Calu3 (cell line): ENCODE data around the gene MTA1. TPM values are rescaled to one million over a fixed set of nuclear protein-coding genes. Genes with fewer than 3 reads are reported as not detected.

Experiments used
- BruUV-seq: library from RNA; stranded (reverse); fragments of 400-500 nt; replicated peaks from 2 replicates; lab custom pipeline; 2021; lab: Mats Ljungman, UMichigan
- CTCF ChIA-PET: fragments of 300-600 bp; sonication (Branson Sonifier 250); formaldehyde crosslinking; loops from one replicate; lab custom pipeline; 2022; ENCODE audit warnings: antibody characterized with exemption; lab: Charles Lee
- DNase-seq: peaks from one replicate; pipeline ENCODE4 v3.0.0; 2022
- H3K27ac Mint-ChIP-seq: one replicate; pipeline ENCODE4 v1.8.0; 2022; ENCODE audit warnings: mixed read lengths; ENCODE audit not compliant: unreplicated experiment
- H3K27me3 Mint-ChIP-seq: one replicate; pipeline ENCODE4 v1.8.0; 2022; ENCODE audit warnings: mixed read lengths; ENCODE audit not compliant: unreplicated experiment
- H3K36me3 Mint-ChIP-seq: one replicate; pipeline ENCODE4 v1.8.0; 2022; ENCODE audit warnings: mild to moderate bottlenecking, moderate library complexity, mixed read lengths; ENCODE audit not compliant: insufficient read depth, unreplicated experiment
- H3K4me1 Mint-ChIP-seq: one replicate; pipeline ENCODE4 v1.8.0; 2022; ENCODE audit warnings: mild to moderate bottlenecking, low read depth, mixed read lengths; ENCODE audit not compliant: unreplicated experiment
- H3K4me3 Mint-ChIP-seq: one replicate; pipeline ENCODE4 v1.8.0; 2022; ENCODE audit warnings: mild to moderate bottlenecking, low read depth, moderate library complexity, mixed read lengths; ENCODE audit not compliant: unreplicated experiment
- H3K9me3 Mint-ChIP-seq: one replicate; pipeline ENCODE4 v1.8.0; 2022; ENCODE audit warnings: low read depth, mixed read lengths; ENCODE audit not compliant: unreplicated experiment
- CTCF ChIP-seq: fragments of 200-600 bp; IDR thresholded peaks from one replicate; pipeline ENCODE4 v1.8.0; 2022; ENCODE audit warnings: antibody characterized with exemption; ENCODE audit not compliant: unreplicated experiment
- intact Hi-C: fragments of 100-400 bp; cut with micrococcal nuclease; formaldehyde crosslinking; loops from one replicate; pipeline ENCODE4 v1.10.0; 2022; ENCODE audit not compliant: unreplicated experiment
- total RNA-seq: library from RNA; stranded (reverse); gene quantifications from 2 replicates; pipeline ENCODE4 v1.2.3, GENCODE V29; 2022

Gene MTA1
- total RNA-seq, 1 experiment from 2014 or later, result 168 TPM

DNA sequence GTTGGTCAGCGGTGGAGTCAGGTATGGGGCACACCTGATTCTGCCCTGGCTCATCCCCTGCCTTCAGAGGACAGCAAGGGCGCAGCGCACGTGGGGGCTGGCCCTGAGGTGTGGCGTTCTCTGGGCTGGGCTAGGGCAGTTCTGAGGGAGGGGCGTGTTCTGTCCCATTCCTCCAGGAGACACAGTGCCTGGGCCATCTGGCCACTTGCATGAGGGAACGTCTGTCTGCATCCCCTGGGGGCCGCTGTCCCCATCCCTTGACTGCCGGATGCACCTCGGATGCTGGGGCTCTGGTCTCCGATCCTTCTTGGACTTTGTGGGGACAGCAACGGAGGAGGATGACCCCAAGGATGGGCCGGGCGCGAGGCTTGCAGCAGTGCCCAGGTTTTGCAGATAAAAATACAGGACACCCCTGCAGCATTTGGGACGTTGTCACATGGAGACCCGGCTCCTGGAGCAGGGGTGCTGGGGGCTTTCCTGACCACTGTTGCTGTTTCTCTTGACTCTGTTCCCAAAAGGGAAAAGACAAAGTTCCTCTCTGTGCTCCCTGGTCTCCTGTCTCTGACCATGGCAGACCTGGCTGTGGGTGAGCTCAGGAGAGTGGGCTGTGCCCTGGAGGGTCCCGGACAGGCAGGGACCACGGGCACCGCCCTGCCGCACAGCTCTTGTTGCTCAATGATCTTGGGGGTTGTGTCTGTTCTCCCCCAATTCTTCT lies 6.9 kb downstream of the MTA1 start:
- Mint-ChIP-seq H3K27me3 (no peaks in the 10 kb centered on the region), H3K4me1 (peaks cover 19% of the 10 kb centered on the region), H3K4me3 (no peak overlapping the region), H3K9me3 (no peaks in the 10 kb centered on the region), H3K27ac (no peak overlapping the region), H3K36me3 (peaks cover 52% of the 10 kb centered on the region)
- no peak for DNase-seq
- CTCF ChIA-PET, result no interaction called here
- no peak for TF ChIP-seq CTCF
- intact Hi-C loops, result no loop called here
- no TSS peak for BruUV-seq

DNA sequence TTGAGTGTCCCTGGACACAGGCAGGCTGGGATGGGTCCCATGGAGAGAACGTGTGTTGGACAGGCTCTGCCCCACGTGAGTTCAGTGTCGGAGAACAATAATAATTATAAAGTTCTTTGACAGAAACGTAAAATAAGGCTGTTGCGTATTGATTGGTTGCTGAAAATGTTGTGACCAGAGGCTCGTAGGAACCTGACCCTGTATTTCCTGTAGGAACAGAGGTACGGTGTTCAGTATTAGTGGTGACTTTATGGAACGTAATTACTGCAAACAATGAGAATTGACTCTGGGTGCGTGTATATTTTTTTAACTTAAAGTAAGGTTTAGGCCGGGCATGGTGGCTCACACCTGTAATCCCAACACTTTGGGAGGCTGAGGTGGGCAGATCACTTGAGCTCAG lies 7.8 kb downstream of the MTA1 start:
- no peaks in the 10 kb centered on the region for H3K27me3 Mint-ChIP-seq
- DNase-seq, result no peak
- no peaks in the 10 kb centered on the region for H3K9me3 Mint-ChIP-seq
- TF ChIP-seq CTCF, result no peak
- BruUV-seq, result no TSS peak
- peaks cover 11% of the 10 kb centered on the region for H3K4me1 Mint-ChIP-seq
- no peak overlapping the region for H3K4me3 Mint-ChIP-seq
- peaks cover 44% of the 10 kb centered on the region for H3K36me3 Mint-ChIP-seq
- CTCF ChIA-PET, result no interaction called here
- intact Hi-C loops, result no loop called here
- no peak overlapping the region for H3K27ac Mint-ChIP-seq

DNA sequence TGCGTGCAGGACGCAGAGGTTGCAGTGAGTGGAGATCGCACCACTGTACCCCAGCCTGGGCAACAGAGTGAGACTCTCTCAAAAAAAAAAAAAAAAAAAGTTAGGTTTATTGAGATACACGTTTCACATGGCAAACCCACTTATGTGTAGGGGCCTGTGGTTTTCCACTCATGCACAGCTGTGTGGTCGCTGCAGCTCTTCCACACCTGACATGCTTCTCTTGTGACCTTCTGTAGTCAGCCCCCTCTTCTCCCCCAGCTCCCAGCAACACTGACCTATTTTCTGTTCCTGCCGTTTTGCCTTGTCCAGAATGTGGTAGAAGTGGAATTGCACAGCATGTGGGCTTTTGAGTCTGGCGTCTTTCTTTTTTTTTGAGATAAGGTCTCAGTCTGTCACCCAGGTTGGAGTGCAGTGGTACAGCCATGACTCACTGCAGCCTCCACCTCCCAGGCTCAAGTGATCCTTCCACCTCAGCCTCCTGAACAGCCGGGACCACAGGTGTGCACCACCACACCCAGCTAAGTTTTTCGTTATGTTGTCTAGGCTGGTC lies 8.4 kb downstream of the MTA1 start:
- Mint-ChIP-seq H3K4me3 (no peak overlapping the region), H3K9me3 (no peaks in the 10 kb centered on the region), H3K4me1 (peaks cover 9% of the 10 kb centered on the region), H3K27ac (no peak overlapping the region), H3K27me3 (no peaks in the 10 kb centered on the region), H3K36me3 (peaks cover 43% of the 10 kb centered on the region)
- intact Hi-C loops, result no loop called here
- no peak for TF ChIP-seq CTCF
- DNase-seq, result no peak
- CTCF ChIA-PET, result no interaction called here
- BruUV-seq, result no TSS peak

DNA sequence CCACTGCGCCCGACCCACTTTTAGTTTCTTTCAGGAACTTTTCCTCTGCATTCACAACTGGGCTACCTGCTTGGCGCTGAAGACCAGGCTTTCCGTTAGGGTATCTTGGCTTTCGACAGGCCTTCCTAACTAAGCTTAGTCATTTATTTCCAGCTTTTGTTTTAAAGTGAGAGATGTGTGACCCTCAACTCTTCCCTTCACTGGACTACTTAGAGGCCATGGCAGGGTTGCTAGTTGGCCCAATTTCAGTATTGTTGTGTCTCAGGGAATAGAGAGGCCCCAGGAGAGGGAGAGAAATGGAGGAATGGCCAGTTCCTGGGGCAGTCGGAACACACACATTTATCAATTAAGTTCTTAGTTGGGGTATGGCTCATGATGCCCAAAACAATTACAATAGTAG lies 10.4 kb downstream of the MTA1 start:
- TF ChIP-seq CTCF, result no peak
- CTCF ChIA-PET, result interaction anchor here (1.4 kb wide), 3 partner anchors 51 to 60 kb away, joined by 3 to 4 read pairs (median 4); no protein-coding TSS in a partner anchor
- intact Hi-C loops, result no loop called here
- Mint-ChIP-seq H3K27ac (no peak overlapping the region), H3K27me3 (no peaks in the 10 kb centered on the region), H3K36me3 (peaks cover 38% of the 10 kb centered on the region), H3K4me3 (no peak overlapping the region), H3K4me1 (peaks cover 9% of the 10 kb centered on the region), H3K9me3 (no peaks in the 10 kb centered on the region)
- no TSS peak for BruUV-seq
- DNase-seq, result no peak
